Vagina (tissue), 2 donors: ENCODE data around the gene GALR2.

Experiments
- CTCF ChIP-seq, 3 experiments: fragments of 450-650 bp in 2 of 3; fragments of 200-600 bp in 1 of 3; sonication (generic) in 1 of 3; IDR thresholded peaks; one replicate each; pipeline ENCODE4 v1.5.1; 2017 to 2019; ENCODE audit warnings: antibody characterized with exemption in 3 of 3, mild to moderate bottlenecking in 2 of 3, moderate library complexity in 2 of 3
- POLR2A ChIP-seq, 2 donors: fragments of 450-650 bp; IDR thresholded peaks; one replicate each; pipeline ENCODE4 v1.6.1; 2017; ENCODE audit warnings: antibody characterized with exemption in 2 of 2, mild to moderate bottlenecking in 2 of 2, moderate library complexity in 2 of 2
- POLR2AphosphoS5 ChIP-seq, 2 donors: sonication (generic); formaldehyde crosslinking; IDR thresholded peaks; one replicate each; pipeline ENCODE4 v1.9.0; 2017; ENCODE audit warnings: antibody characterized with exemption in 2 of 2, mild to moderate bottlenecking in 2 of 2, low read depth in 1 of 2; ENCODE audit not compliant: insufficient read depth in 1 of 2

- no peak for TF ChIP-seq POLR2A (IDR thresholded peaks at IDR 0.05)
- TF ChIP-seq POLR2AphosphoS5 (IDR thresholded peaks at IDR 0.05; ENCODE audit: insufficient read depth in 1 of 2, low read depth in 1 of 2) = no peak
- no peak for TF ChIP-seq CTCF (IDR thresholded peaks at IDR 0.05)
Observed at GRCh38 chr17:76124582-76125390, 50.2 kb downstream of the GALR2 start.
